ENCODE data around the gene PDZD4. TPM values are rescaled to one million over a fixed set of nuclear protein-coding genes. Genes with fewer than 3 reads are reported as not detected.

The PDZD4 gene
- total and polyA plus RNA-seq, 5 donors = 3.6 to 6.9 (median 4.7) TPM

- WGBS = 51% methylated on average over 24 of the region's 24 CpGs
- H3K4me3 ChIP-seq (ENCODE audit: low read length) = no peak overlapping the region
Observed at GRCh38 chrX:153781428-153782047, 48.8 kb downstream of the PDZD4 start.

GRCh38 chrX:153780678-153781427 lies 49.5 kb downstream of the PDZD4 start, which contains the start of gene SRPK3:
Gene SRPK3 (plus strand): TSS chrX:153781041. CDS start chrX:153781087, 46 bp downstream.
- peaks cover 2% of the 10 kb centered on the region for H3K4me1 ChIP-seq (ENCODE audit: control insufficient read depth, insufficient read depth, low read length)
- peak in 2 of 3 donors; percentile 69 to 76 for DNase-seq
- H3K4me3 ChIP-seq (ENCODE audit: low read length) = no peak within 1 kb of the TSS
- H3K27me3 ChIP-seq (ENCODE audit: control insufficient read depth, insufficient read depth) = no peaks in the 10 kb centered on the region
- peak; percentile 48 to 52 for ATAC-seq
- intact Hi-C loops (cut with DNase I) = no loop called here
- 17% methylated on average over 52 of the region's 52 CpGs for WGBS
- peak within 1 kb of the TSS; percentile 68 for H3K27ac ChIP-seq (ENCODE audit: low read length)
- H3K9me3 ChIP-seq (ENCODE audit: control insufficient read depth, low read length) = no peaks in the 10 kb centered on the region

More at GRCh38 chrX:153781428-153782047, 48.8 kb downstream of the PDZD4 start:
- DNase-seq (peak in 1 of 3 donors; percentile 66), ATAC-seq (peak; percentile 28 to 60)
- intact Hi-C loops (cut with DNase I) = no loop called here
- H3K9me3 ChIP-seq (ENCODE audit: control insufficient read depth, low read length) = no peaks in the 10 kb centered on the region
- H3K27me3 ChIP-seq (ENCODE audit: control insufficient read depth, insufficient read depth) = no peaks in the 10 kb centered on the region
- H3K27ac ChIP-seq (ENCODE audit: low read length) = peak overlapping the region; percentile 60
- H3K4me1 ChIP-seq (ENCODE audit: control insufficient read depth, insufficient read depth, low read length) = peaks cover 2% of the 10 kb centered on the region

GRCh38 chrX:153779891-153780677 lies 50.3 kb downstream of the PDZD4 start:
- H3K27ac ChIP-seq (ENCODE audit: low read length) = peak overlapping the region; percentile 68
- intact Hi-C loops (cut with DNase I) = no loop called here
- 69% methylated on average over 18 of the region's 18 CpGs for WGBS
- no peaks in the 10 kb centered on the region for H3K27me3 ChIP-seq (ENCODE audit: control insufficient read depth, insufficient read depth)
- H3K9me3 ChIP-seq (ENCODE audit: control insufficient read depth, low read length) = no peaks in the 10 kb centered on the region
- DNase-seq (peak; percentile 4 to 53 (median 36)), ATAC-seq (no peak)
- peaks cover 2% of the 10 kb centered on the region for H3K4me1 ChIP-seq (ENCODE audit: control insufficient read depth, insufficient read depth, low read length)
- no peak overlapping the region for H3K4me3 ChIP-seq (ENCODE audit: low read length)

GRCh38 chrX:153778684-153779101 lies 51.7 kb downstream of the PDZD4 start:
- H3K4me3 ChIP-seq (ENCODE audit: low read length) = no peak overlapping the region
- DNase-seq (peak; percentile 15 to 51 (median 51)), ATAC-seq (no peak)
- no peak overlapping the region for H3K27ac ChIP-seq (ENCODE audit: low read length)
- H3K9me3 ChIP-seq (ENCODE audit: control insufficient read depth, low read length) = no peaks in the 10 kb centered on the region
- H3K27me3 ChIP-seq (ENCODE audit: control insufficient read depth, insufficient read depth) = no peaks in the 10 kb centered on the region
- H3K4me1 ChIP-seq (ENCODE audit: control insufficient read depth, insufficient read depth, low read length) = peaks cover 2% of the 10 kb centered on the region
- intact Hi-C loops (cut with DNase I) = no loop called here
- WGBS = 80% methylated on average over 16 of the region's 16 CpGs

GRCh38 chrX:153778181-153778580 lies 52.2 kb downstream of the PDZD4 start:
- peak; percentile 3 to 48 (median 11) for DNase-seq
- ATAC-seq = no peak
- Histone ChIP-seq H3K27ac (ENCODE audit: low read length) (no peak overlapping the region), H3K4me1 (ENCODE audit: control insufficient read depth, insufficient read depth, low read length) (peaks cover 2% of the 10 kb centered on the region), H3K4me3 (ENCODE audit: low read length) (no peak overlapping the region), H3K27me3 (ENCODE audit: control insufficient read depth, insufficient read depth) (no peaks in the 10 kb centered on the region), H3K9me3 (ENCODE audit: control insufficient read depth, low read length) (no peaks in the 10 kb centered on the region)
- intact Hi-C loops (cut with DNase I) = no loop called here
- WGBS = 69% methylated on average over 17 of the region's 17 CpGs

- ATAC-seq (no peak), DNase-seq (peak; percentile 9 to 41 (median 31))
- Histone ChIP-seq H3K9me3 (ENCODE audit: control insufficient read depth, low read length) (no peaks in the 10 kb centered on the region), H3K4me1 (ENCODE audit: control insufficient read depth, insufficient read depth, low read length) (peaks cover 2% of the 10 kb centered on the region), H3K27ac (ENCODE audit: low read length) (no peak overlapping the region), H3K27me3 (ENCODE audit: control insufficient read depth, insufficient read depth) (no peaks in the 10 kb centered on the region), H3K4me3 (ENCODE audit: low read length) (no peak overlapping the region)
- intact Hi-C loops (cut with DNase I) = no loop called here
- WGBS = 84% methylated on average over 34 of the region's 34 CpGs
Observed at GRCh38 chrX:153777261-153778090, 52.9 kb downstream of the PDZD4 start.

GRCh38 chrX:153776611-153777045 lies 53.7 kb downstream of the PDZD4 start:
- 88% methylated on average over 9 of the region's 22 CpGs for WGBS
- Histone ChIP-seq H3K27ac (ENCODE audit: low read length) (no peak overlapping the region), H3K27me3 (ENCODE audit: control insufficient read depth, insufficient read depth) (no peaks in the 10 kb centered on the region), H3K4me1 (ENCODE audit: control insufficient read depth, insufficient read depth, low read length) (no peaks in the 10 kb centered on the region), H3K4me3 (ENCODE audit: low read length) (no peak overlapping the region), H3K9me3 (ENCODE audit: control insufficient read depth, low read length) (no peaks in the 10 kb centered on the region)
- DNase-seq (peak in 2 of 3 donors; percentile 26 to 61), ATAC-seq (no peak)
- intact Hi-C loops (cut with DNase I) = no loop called here

- no peaks in the 10 kb centered on the region for H3K4me1 ChIP-seq (ENCODE audit: control insufficient read depth, insufficient read depth, low read length)
- ATAC-seq (no peak), DNase-seq (no peak)
- no peaks in the 10 kb centered on the region for H3K9me3 ChIP-seq (ENCODE audit: control insufficient read depth, low read length)
- H3K27me3 ChIP-seq (ENCODE audit: control insufficient read depth, insufficient read depth) = no peaks in the 10 kb centered on the region
- H3K27ac ChIP-seq (ENCODE audit: low read length) = no peak overlapping the region
- WGBS = 79% methylated on average over 12 of the region's 20 CpGs
- no peak overlapping the region for H3K4me3 ChIP-seq (ENCODE audit: low read length)
- intact Hi-C loops (cut with DNase I) = no loop called here
Observed at GRCh38 chrX:153776120-153776599, 54.2 kb downstream of the PDZD4 start.

- intact Hi-C loops (cut with DNase I) = no loop called here
- peak in 2 of 3 donors; percentile 28 to 46 for DNase-seq
- Histone ChIP-seq H3K4me1 (ENCODE audit: control insufficient read depth, insufficient read depth, low read length) (no peaks in the 10 kb centered on the region), H3K4me3 (ENCODE audit: low read length) (no peak overlapping the region), H3K9me3 (ENCODE audit: control insufficient read depth, low read length) (no peaks in the 10 kb centered on the region), H3K27me3 (ENCODE audit: control insufficient read depth, insufficient read depth) (no peaks in the 10 kb centered on the region), H3K27ac (ENCODE audit: low read length) (no peak overlapping the region)
- 92% methylated on average over 42 of the region's 42 CpGs for WGBS
- ATAC-seq = no peak
Observed at GRCh38 chrX:153775293-153776119, 54.8 kb downstream of the PDZD4 start.

All from right cardiac atrium (tissue), 5 donors.